HepG2 (cell line): ENCODE measurements around the gene CADM4. TPM values are rescaled to one million over a fixed set of nuclear protein-coding genes. Genes with fewer than 3 reads are reported as not detected.
A peak's percentile ranks its signal among the peaks of the same experiment; 100 is the strongest.

Experiments used
- ESRRA ChIP-seq: sonication (generic); formaldehyde crosslinking; IDR thresholded peaks from 2 replicates; pipeline ENCODE4 v1.5.1; 2020; ENCODE audit warnings: mild to moderate bottlenecking, low read depth, missing genetic modification reagents
- FOSL2 ChIP-seq: sonication (generic); formaldehyde crosslinking; IDR thresholded peaks from 2 replicates; pipeline ENCODE4 v1.4.0; 2020; ENCODE audit warnings: missing genetic modification reagents
- HCFC1 ChIP-seq: fragments of 150-350 bp; IDR thresholded peaks from 2 replicates; pipeline ENCODE4 v1.6.1; 2014; ENCODE audit warnings: low read depth, low read length
- KMT2B ChIP-seq: IDR thresholded peaks from 2 replicates; pipeline ENCODE4 v1.6.1; 2016; ENCODE audit warnings: missing genetic modification reagents, missing compliant biosample characterization
- NFKBIZ ChIP-seq: IDR thresholded peaks from 2 replicates; pipeline ENCODE4 v1.6.1; 2018; ENCODE audit warnings: missing genetic modification reagents, missing compliant biosample characterization
- NR2C2 ChIP-seq: sonication (generic); formaldehyde crosslinking; IDR thresholded peaks from 2 replicates; pipeline ENCODE4 v1.4.0; 2020; ENCODE audit warnings: missing genetic modification reagents, mild to moderate bottlenecking, moderate library complexity, borderline replicate concordance
- PATZ1 ChIP-seq: sonication (generic); formaldehyde crosslinking; IDR thresholded peaks from 2 replicates; pipeline ENCODE4 v1.4.0; 2020; ENCODE audit warnings: missing genetic modification reagents
- TGIF2 ChIP-seq: IDR thresholded peaks from 2 replicates; pipeline ENCODE4 v1.6.1; 2016; ENCODE audit warnings: control low read depth, missing compliant biosample characterization
- XRCC5 ChIP-seq: fragments of 200-400 bp; formaldehyde crosslinking; optimal IDR thresholded peaks from 2 replicates; pipeline ENCODE3; 2017; ENCODE audit warnings: mild to moderate bottlenecking, low read length
- ZFP1 ChIP-seq: IDR thresholded peaks from 2 replicates; pipeline ENCODE4 v1.6.1; 2016
- ZGPAT ChIP-seq: IDR thresholded peaks from 2 replicates; pipeline ENCODE4 v1.6.1; 2016; ENCODE audit warnings: mild to moderate bottlenecking
- ZNF354B ChIP-seq: sonication (generic); formaldehyde crosslinking; IDR thresholded peaks from 2 replicates; pipeline ENCODE4 v1.8.0; 2022; ENCODE audit warnings: mild to moderate bottlenecking, missing genetic modification reagents
- ZNF800 ChIP-seq: sonication (generic); formaldehyde crosslinking; IDR thresholded peaks from 2 replicates; pipeline ENCODE4 v1.4.0; 2020; ENCODE audit warnings: missing genetic modification reagents
- ZNF879 ChIP-seq: sonication (generic); formaldehyde crosslinking; IDR thresholded peaks from 2 replicates; pipeline ENCODE4 v1.8.1; 2023; ENCODE audit warnings: missing genetic modification reagents
- polyA plus RNA-seq, 8 experiments: library from polyadenylated mRNA; depleted of rRNA in 3 of 8; stranded (reverse) in 7 of 8; unstranded in 1 of 8; fragments of >200 nt; fragmentation: Illumina TruSeq in 4 of 8; extraction: Trizol in 4 of 8; gene quantifications; 2 replicates each; pipeline versions ENCODE4 v1.2.1 to v1.2.3, GENCODE V29; 2011 to 2016; ENCODE audit warnings: low read depth in 4 of 8, missing spikeins in 1 of 8, mixed read lengths in 1 of 8; ENCODE audit not compliant: insufficient read depth in 1 of 8
- total RNA-seq, 5 experiments: library from RNA; depleted of rRNA; stranded (reverse); fragments of >200 nt; fragmentation: Illumina TruSeq; extraction: Trizol; gene quantifications; 2 replicates each; pipeline ENCODE4 v1.2.3, GENCODE V29; 2016; ENCODE audit warnings: low read depth in 1 of 5
- TF ChIP-seq, protein P1 (sequence below): sonication (generic); formaldehyde crosslinking; IDR thresholded peaks from 2 replicates; pipeline ENCODE4 v1.5.1; 2020; ENCODE audit warnings: missing genetic modification reagents, mild to moderate bottlenecking, borderline replicate concordance
- TF ChIP-seq, protein P2 (sequence below): sonication (generic); formaldehyde crosslinking; IDR thresholded peaks from 2 replicates; pipeline ENCODE4 v1.4.0; 2020; ENCODE audit warnings: missing genetic modification reagents, borderline replicate concordance
- TF ChIP-seq, protein P3 (sequence below): IDR thresholded peaks from 2 replicates; pipeline ENCODE4 v1.6.1; 2012; ENCODE audit warnings: low read depth, low read length, improper control_type of control experiment

Gene CADM4
- total and polyA plus RNA-seq, 2 of the 13 experiments (the other 11 are each of a cell fraction or from before 2014, with no cell fraction given) = 8.5 to 16.0 TPM

GRCh38 chr19:43595999-43596841, 43.4 kb downstream of the CADM4 start, which contains the start of the genes IRGQ and ZNF576 (continued):
- TF ChIP-seq FOSL2 (CRISPR knock-in tag) (peak; percentile 52; the same call in 1 of the 2 replicates), ZFP1 (CRISPR knock-in tag) (0 out of 2 replicates have a peak, but pooled peaks have one; percentile 26), NR2C2 (CRISPR knock-in tag) (peak; percentile 87), ZNF354B (CRISPR knock-in tag) (no peak), XRCC5 (no peak), ZNF800 (0 out of 2 replicates have a peak, but pooled peaks have one; percentile 19), NFKBIZ (CRISPR knock-in tag) (0 out of 2 replicates have a peak, but pooled peaks have one; percentile 1), KMT2B (CRISPR knock-in tag) (peak; percentile 63), ZNF879 (CRISPR knock-in tag) (no peak), HCFC1 (peak; percentile 83), ZGPAT (CRISPR knock-in tag) (peak; percentile 85), ESRRA (peak; percentile 49; the same call in 1 of the 2 replicates), PATZ1 (CRISPR knock-in tag) (0 out of 2 replicates have a peak, but pooled peaks have one; percentile 28), TGIF2 (CRISPR knock-in tag) (peak; percentile 35)
- TF ChIP-seq, protein P1, sequence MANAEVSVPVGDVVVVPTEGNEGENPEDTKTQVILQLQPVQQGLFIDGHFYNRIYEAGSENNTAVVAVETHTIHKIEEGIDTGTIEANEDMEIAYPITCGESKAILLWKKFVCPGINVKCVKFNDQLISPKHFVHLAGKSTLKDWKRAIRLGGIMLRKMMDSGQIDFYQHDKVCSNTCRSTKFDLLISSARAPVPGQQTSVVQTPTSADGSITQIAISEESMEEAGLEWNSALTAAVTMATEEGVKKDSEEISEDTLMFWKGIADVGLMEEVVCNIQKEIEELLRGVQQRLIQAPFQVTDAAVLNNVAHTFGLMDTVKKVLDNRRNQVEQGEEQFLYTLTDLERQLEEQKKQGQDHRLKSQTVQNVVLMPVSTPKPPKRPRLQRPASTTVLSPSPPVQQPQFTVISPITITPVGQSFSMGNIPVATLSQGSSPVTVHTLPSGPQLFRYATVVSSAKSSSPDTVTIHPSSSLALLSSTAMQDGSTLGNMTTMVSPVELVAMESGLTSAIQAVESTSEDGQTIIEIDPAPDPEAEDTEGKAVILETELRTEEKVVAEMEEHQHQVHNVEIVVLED (CRISPR knock-in tag) = peak; percentile 83
- TF ChIP-seq, protein P2, sequence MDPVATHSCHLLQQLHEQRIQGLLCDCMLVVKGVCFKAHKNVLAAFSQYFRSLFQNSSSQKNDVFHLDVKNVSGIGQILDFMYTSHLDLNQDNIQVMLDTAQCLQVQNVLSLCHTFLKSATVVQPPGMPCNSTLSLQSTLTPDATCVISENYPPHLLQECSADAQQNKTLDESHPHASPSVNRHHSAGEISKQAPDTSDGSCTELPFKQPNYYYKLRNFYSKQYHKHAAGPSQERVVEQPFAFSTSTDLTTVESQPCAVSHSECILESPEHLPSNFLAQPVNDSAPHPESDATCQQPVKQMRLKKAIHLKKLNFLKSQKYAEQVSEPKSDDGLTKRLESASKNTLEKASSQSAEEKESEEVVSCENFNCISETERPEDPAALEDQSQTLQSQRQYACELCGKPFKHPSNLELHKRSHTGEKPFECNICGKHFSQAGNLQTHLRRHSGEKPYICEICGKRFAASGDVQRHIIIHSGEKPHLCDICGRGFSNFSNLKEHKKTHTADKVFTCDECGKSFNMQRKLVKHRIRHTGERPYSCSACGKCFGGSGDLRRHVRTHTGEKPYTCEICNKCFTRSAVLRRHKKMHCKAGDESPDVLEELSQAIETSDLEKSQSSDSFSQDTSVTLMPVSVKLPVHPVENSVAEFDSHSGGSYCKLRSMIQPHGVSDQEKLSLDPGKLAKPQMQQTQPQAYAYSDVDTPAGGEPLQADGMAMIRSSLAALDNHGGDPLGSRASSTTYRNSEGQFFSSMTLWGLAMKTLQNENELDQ (CRISPR knock-in tag) = no peak
- TF ChIP-seq, protein P3, sequence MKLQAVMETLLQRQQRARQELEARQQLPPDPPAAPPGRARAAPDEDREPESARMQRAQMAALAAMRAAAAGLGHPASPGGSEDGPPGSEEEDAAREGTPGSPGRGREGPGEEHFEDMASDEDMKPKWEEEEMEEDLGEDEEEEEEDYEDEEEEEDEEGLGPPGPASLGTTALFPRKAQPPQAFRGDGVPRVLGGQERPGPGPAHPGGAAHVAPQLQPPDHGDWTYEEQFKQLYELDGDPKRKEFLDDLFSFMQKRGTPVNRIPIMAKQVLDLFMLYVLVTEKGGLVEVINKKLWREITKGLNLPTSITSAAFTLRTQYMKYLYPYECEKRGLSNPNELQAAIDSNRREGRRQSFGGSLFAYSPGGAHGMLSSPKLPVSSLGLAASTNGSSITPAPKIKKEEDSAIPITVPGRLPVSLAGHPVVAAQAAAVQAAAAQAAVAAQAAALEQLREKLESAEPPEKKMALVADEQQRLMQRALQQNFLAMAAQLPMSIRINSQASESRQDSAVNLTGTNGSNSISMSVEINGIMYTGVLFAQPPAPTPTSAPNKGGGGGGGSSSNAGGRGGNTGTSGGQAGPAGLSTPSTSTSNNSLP = peak; percentile 43; the same call in 1 of the 2 replicates
